HEK293T (cell line): ENCODE results near the gene RNF114.

ENCODE experiments used
- FOXK2 ChIP-seq: fragments of 450-650 bp; IDR thresholded peaks from 2 replicates; pipeline ENCODE4 v1.6.1; 2016; ENCODE audit warnings: mild to moderate bottlenecking
- LEF1 ChIP-seq: fragments of 450-650 bp; IDR thresholded peaks from 2 replicates; pipeline ENCODE4 v1.6.1; 2017; ENCODE audit warnings: mild to moderate bottlenecking, borderline replicate concordance
- NFRKB ChIP-seq: fragments of 450-650 bp; IDR thresholded peaks from 2 replicates; pipeline ENCODE4 v1.6.1; 2016; ENCODE audit warnings: mild to moderate bottlenecking, moderate library complexity
- PKNOX1 ChIP-seq: fragments of 450-650 bp; IDR thresholded peaks from 2 replicates; pipeline ENCODE4 v1.6.1; 2016
- SP1 ChIP-seq: fragments of 450-650 bp; IDR thresholded peaks from 2 replicates; pipeline ENCODE4 v1.6.1; 2017
- SUZ12 ChIP-seq: fragments of 450-650 bp; IDR thresholded peaks from 2 replicates; pipeline ENCODE4 v1.6.1; 2016; ENCODE audit warnings: mild to moderate bottlenecking

- TF ChIP-seq FOXK2: no peak
- no peak for TF ChIP-seq SUZ12
- TF ChIP-seq SP1: no peak
- TF ChIP-seq PKNOX1: no peak
- TF ChIP-seq NFRKB: no peak
- no peak for TF ChIP-seq LEF1
These were observed 6.7 kb downstream of the RNF114 start for GRCh38 chr20:49942942-49943341.
